Measurements from ENCODE around the gene PRR19.

The PRR19 gene

DNA sequence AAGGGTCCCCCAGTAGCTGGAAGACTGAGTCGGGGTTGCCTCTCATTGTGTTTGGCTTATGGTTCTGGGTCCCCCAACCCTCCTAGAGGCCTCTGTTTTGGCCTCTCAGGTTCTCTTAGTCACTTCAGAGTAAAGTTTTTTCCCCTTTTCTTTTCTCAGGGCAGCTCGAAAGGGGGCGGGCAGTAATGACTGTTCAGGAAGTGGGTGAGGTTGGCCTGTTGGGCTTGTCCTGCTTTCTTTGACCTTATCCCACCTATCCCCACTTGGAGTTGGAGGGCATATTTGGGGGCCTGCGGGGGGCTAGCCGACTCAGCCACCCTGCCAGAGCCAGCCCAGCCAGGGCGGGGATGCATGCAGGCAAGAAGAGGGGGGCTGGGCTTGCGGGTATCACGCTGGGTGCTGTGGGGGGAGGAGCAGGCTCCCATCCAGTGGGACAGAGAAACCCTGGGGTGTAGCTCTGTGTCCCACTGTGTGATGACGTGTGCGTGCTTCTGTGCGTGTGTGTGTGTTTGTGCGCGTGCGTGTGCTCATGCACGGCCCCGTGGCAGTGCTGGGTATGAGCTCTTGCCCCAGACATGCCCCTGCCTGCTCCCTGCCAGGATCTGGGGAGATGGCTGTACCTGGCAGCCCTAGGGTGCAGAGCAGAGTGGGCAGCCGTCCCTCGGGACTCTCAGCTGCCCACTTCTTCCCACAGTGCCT is 31.4 kb upstream of the PRR19 start:
- DNase-seq: peak in 30 of 56 donors; percentile 17 to 77 (median 50)

DNA sequence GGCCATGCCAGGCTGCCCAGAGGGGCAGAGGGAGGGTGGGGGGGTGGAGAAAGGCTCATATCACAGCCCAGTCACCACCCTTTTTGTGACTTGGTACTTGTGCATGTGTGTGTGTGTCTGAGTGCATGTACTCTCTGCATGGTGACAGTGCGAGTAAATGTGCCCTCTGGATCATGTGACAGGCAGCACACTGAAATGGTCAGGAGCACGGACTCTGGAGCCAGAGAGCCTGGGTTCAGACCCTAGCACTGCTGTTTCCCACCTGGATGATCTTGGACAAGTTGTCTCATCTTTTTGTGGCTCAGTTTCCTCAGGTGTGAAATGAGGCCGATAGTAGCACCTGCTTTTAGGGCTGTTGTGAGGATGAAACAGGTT is 30.9 kb upstream of the PRR19 start:
- DNase-seq: peak in 5 of 56 donors; percentile 26 to 77 (median 49)

DNA sequence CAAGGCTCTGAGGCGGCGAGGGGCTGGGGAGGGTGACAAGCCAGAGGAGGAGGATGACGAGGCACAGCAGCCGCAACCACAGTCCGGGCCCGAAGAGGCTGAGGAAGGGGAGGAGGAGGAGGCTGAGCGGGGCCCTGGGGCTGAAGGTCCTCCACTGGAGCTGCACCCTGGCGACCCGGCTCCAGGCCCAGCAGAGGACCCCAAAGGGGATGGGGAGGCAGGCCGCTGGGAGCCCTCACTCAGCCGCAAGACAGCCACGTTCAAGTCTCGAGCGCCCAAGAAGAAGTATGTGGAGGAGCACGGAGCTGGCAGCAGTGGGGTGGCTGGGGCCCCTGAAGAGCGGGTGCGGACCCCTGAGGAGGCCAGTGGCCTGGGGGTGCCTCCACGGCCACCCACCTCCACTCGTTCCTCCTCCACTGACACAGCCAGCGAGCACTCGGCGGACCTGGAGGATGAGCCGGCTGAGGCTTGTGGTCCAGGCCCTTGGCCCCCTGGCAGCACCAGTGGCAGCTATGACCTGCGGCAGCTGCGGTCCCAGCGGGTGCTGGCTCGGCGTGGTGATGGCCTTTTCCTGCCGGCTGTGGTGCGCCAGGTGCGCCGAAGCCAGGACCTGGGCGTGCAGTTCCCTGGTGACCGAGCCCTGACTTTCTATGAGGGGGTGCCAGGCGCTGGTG is 29.9 kb upstream of the PRR19 start:
- DNase-seq: no peak

DNA sequence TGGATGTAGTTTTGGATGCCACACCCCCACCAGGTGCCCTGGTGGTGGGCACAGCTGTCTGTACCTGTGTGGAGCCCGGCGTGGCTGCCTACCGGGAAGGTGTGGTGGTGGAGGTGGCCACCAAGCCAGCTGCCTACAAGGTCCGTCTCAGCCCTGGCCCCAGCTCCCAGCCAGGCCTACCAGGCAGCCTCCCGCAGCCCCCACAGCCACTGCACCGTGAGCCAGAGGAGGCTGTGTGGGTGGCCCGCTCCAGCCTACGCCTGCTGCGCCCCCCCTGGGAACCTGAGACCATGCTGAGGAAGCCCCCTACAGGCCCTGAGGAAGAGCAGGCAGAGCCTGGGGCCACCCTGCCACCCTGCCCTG is 29.4 kb upstream of the PRR19 start:
- DNase-seq: no peak

DNA sequence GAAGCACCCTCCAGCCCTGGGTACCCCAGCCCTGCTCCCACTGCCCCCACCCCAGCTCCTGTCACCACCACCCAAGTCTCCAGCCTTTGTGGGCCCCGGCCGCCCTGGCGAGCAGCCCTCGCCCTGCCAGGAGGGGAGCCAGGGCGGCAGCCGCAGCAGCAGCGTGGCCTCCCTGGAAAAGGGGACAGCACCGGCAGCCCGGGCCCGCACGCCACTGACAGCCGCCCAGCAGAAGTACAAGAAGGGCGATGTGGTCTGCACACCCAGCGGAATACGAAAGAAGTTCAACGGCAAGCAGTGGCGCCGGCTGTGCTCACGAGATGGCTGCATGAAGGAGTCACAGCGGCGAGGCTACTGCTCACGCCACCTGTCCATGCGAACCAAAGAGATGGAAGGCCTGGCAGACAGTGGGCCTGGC is 28.9 kb upstream of the PRR19 start:
- no peak for DNase-seq

DNA sequence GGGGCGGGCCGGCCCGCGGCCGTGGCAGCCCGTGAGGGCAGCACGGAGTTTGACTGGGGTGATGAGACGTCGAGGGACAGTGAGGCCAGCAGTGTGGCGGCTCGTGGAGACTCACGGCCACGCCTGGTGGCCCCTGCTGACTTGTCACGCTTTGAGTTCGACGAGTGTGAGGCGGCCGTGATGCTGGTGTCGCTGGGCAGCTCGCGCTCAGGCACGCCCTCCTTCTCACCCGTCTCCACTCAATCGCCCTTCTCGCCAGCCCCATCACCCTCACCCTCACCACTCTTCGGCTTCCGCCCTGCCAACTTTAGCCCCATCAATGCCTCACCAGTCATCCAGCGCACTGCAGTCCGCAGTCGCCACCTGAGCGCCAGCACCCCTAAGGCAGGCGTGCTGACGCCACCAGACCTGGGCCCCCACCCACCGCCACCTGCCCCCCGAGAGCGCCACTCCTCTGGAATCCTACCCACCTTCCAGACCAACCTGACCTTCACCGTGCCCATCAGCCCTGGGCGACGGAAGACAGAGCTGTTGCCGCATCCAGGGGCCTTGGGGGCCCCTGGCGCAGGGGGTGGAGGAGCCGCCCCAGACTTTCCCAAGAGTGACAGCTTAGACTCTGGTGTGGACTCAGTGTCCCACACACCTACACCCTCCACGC is 28.4 kb upstream of the PRR19 start:
- no peak for DNase-seq

DNA sequence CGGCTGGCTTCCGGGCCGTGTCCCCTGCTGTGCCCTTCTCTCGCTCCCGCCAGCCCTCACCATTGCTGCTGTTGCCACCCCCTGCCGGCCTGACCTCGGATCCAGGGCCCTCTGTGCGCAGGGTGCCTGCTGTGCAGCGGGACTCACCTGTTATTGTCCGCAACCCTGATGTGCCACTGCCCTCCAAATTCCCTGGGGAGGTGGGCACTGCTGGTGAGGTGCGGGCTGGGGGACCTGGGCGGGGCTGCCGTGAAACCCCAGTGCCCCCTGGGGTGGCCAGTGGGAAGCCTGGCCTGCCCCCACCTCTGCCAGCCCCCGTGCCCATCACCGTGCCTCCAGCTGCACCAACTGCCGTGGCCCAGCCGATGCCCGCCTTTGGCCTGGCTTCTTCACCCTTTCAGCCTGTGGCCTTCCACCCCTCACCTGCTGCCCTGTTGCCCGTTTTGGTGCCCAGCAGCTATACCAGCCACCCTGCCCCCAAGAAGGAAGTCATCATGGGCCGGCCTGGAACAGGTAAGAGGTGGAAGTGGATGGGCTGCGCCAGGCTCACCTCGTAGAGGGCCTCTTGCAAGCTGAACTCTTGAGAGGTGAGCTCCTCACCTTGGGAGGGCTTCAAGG is 27.8 kb upstream of the PRR19 start:
- DNase-seq: no peak

DNA sequence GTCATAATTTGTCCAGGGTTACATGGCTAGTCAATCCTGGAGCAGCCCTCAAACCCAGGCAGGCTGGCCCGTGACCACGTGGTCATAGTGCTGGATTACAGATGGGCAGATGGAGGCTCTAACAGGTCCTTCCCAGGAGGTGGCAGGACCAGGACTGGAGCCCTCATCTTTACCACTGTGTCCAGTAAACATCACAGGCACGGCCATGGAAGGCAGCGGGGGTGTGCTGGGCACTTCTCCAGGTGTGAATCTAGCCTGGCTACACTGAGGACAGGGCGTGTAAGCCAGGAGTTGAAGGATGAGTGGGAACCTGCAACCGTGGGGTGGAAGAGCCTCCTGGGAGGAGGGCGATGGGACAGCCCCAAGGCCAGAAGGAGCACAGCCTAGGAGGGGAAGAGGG is 26.8 kb upstream of the PRR19 start:
- DNase-seq: no peak

DNA sequence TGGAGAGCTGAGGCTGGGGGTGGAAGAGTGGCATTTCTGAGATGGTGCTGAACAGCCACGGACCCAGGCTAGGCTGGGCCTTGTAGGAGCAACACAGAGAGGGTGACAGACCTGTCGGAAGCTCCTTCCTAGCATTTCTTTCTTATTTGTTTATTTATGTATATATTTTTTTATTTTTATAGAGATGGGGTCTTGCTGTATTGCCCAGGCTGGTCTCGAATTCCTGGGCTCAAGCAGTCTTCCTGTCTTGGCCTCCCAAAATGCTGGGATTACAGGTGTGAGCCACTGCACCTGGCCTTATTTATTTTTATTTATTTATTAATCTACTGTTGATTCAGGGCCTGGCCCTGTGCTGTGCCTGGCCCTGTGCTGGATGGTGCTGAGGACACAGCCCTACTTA is 26.4 kb upstream of the PRR19 start:
- no peak for DNase-seq

DNA sequence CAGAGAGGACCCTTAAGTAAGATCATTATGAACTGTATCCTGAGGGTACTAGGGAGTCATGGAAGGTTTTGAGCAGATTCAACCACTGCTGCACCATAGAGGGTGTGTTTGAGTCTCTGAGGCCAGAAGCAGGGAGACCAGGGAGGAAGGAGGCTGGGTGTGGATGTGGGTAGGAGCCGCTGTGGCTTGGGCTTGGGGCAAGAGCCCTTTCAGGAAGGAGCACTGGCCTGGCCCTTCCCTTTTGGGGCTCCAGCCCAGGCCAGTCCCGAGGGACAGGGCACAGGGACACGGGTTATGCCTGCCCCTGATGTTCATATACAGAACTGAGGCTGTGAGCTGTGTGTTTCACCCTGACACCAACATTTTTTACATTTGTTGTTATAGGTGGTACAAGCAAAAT is 25.6 kb upstream of the PRR19 start:
- DNase-seq: no peak

DNA sequence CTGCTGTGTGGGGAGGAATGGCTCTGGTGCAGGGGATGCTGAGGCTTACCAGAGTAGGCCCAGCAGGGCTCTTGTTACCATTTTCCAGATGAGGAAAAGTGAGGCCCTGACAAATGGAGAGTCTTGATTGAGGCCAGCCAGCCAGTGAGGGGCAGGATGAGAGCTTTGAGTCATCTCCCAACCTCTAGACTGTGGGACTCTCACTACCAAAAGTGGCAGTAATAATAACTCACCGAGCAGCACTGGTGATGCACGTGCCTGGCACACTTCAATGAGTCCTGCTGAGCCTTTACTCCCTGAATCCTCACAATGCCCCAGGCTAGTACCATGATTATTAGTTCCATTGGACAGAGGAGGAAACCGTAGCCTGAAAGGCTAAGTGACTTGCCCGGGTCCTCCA is 25.1 kb upstream of the PRR19 start:
- DNase-seq: no peak

DNA sequence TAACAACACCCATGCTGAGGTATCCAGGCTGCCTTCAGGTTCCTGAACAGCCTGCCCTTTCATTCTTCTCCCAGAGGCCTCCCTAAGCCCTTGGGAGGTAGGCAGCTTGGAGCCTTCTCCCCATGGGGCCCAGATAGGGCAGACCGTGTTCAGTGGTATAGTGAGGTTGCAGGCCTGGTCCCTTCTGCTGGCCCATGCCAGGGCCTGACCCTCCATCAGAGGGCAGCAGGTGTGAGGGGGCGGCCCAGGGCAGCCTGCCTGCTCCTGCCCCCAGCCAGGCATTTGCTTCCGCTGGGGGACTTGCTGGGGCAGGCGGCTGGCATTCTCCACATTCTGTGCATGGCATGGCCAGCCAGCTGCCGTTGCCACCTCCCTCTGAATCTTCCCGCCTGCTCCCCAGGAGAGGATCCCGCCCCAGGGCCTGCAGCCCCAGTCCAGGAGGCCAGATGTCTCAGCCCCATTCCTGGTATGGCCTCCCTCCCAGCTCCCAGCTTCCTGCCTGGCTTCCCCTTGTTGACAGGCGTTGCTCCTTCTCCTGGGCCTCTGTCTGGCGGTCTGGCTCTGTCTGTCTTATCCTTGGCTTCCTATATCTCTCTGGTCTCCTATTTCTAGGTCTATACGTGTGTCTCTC is 24.0 kb upstream of the PRR19 start:
- DNase-seq: no peak

DNA sequence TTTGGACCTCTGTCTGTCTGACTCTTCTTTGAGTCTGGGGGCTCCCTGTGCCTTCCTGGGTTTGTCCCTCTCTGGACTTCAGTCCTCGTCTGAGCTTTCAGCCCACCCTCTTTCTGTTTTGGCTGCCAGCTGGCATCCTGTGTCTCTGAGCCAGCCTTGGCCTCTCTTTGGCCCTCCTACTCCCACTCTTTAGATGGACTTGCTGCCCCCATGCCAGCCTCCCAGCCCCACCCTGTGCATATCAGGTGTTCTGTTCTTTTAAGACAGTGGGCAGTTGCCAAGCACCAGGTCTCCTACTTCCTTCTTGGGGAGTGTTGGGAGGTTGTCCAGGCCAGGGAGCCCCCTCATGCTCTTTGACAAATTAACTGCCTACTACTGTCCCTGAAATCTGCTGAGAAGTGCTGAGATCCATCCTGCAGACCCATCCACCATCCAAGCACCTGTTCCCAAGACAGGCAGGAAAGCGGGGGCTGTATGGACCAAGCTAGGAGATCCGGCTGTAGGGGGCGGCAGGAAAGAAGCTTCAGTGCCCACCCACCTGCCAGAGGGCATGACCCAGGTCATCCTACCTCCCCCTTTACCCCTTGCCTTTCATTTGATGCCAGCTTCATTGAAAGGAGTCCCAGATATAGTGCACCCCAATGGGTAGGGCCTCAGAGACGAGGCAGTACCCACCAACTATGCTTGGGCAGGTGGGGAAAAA is 23.3 kb upstream of the PRR19 start:
- no peak for DNase-seq

DNA sequence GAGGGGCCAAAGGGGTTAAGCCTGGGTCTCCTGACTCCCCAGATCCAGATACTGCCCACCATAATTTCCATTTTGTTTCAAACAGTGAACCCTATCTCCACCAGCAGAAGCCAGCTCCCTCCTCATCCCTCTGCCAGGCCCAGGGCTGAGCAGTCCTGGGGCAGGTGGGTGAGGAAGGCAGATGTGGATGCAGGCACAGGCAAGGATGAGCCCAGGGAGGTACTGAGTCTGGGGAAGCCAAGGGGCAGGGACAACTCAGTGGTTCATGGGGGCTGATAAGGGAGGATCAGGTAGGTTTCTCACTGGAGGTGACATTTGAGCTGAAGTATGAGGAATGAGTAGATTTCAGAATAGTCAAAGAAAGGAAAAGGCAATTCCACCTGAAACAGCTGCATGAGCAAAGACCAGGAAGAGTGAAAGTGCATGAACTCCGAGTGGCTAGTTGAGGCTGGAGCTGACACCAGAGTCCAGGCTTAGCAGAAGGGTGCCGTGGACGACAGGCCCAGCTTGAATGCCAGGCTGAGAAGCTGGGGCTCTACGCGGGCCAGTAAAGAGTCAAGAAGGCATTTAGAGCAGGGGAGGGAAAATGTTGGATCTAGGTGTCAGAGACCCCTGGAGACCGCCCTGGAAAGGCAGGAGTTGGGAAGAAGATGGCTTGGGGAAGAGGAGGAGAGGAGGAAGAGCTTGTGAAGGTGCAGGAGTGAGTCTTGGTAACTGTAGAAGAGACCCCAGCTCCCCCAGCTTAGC is 22.6 kb upstream of the PRR19 start:
- peak in 2 of 56 donors; percentile 20 to 33 for DNase-seq

DNA sequence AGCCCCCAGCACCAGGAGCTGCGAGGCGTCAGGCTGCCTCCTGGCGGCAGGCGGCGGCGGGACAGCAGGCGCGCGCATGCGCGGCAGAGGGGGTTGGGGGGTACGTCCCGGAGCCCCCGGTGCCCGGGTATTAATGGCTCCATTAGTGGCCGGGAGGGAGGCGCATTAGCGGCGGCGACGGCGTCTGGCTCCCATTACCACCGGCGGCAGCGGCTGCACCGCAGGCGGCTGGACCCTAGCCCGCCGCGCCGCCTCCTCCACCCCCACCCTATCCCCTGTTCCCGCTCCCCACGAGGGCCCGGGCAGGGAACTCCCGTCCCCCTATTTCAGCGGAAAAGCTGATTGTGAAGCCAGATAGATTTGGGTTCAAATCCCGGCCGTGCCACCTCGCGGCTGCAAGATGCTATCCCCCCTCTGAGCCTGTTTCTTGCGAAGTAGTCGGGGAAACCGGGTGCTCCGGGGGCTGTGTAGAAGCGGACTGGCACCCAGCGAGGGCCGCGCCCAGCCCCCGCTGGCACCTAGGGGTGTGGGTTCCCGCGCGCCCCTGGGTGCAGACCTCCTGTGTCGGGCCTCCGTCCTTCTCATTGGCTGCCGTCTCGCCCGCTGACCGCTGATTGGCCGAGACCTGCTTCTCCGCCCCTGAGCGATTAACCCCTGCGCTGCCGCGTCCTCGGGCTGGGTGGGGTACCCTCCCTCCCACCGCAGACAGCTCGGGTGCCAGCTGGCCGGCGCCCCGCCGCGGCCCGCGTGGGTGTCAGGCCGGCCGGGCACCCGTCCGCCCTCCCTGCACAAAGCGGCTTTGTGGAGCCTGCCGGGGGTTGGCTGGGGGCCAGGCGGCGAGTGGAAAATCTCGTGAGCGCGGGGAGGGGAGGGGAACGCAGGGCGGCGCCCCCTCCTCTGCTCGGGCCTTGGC is 21.8 kb upstream of the PRR19 start:
- DNase-seq: peak; percentile 68 to 97 (median 92)

DNA sequence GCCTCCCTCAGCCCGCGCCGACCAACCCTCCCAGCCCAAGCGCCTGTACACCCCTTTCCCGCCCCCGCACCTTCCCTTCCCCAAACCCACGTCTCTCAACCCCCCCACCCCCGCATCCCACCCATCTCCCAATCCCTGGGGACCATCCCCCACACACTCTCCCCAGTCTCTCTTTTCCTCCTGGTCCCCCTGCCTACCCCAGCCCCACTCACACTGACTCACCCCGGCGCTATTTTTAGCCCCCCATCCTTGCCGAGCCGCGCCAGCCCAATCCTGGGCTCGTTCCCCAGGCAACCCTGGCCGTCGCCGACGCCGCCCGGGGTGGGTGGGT is 21.2 kb upstream of the PRR19 start:
- peak in 36 of 56 donors; percentile 51 to 88 (median 76) for DNase-seq

DNA sequence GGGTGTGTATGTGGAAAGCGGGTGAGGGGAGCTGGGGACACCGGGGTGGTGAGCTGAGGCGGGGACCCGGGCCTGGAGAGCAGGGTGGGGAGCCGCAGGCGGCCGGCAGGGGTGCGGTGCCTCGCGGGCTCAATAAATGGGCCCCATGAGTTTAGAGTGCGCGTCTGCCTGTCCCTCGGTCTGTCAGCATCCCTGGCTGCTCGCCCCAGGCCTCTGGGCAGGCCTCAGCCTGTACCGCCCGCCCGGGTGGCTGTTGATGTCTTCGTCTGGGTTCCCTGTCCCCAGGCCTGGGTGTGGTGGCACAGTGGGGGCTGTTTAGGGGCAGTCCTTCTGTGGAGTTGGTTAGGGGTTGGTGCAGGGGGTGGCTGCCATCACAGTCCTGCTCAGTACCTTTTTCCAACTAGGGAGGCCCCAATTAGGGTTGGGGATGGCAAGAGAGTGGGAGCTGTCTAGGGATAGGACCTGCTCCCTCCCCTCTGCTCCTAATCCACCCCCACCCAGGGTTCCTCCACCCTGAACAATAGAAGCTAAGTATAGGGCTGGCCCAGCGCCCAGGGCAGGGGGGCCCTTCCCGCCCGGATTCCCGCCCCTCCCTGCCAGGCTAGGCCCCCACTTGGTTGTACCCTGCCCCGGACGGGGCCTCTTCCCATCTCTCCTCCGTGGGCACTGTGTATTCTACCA is 20.6 kb upstream of the PRR19 start:
- peak in 46 of 56 donors; percentile 39 to 88 (median 72) for DNase-seq

DNA sequence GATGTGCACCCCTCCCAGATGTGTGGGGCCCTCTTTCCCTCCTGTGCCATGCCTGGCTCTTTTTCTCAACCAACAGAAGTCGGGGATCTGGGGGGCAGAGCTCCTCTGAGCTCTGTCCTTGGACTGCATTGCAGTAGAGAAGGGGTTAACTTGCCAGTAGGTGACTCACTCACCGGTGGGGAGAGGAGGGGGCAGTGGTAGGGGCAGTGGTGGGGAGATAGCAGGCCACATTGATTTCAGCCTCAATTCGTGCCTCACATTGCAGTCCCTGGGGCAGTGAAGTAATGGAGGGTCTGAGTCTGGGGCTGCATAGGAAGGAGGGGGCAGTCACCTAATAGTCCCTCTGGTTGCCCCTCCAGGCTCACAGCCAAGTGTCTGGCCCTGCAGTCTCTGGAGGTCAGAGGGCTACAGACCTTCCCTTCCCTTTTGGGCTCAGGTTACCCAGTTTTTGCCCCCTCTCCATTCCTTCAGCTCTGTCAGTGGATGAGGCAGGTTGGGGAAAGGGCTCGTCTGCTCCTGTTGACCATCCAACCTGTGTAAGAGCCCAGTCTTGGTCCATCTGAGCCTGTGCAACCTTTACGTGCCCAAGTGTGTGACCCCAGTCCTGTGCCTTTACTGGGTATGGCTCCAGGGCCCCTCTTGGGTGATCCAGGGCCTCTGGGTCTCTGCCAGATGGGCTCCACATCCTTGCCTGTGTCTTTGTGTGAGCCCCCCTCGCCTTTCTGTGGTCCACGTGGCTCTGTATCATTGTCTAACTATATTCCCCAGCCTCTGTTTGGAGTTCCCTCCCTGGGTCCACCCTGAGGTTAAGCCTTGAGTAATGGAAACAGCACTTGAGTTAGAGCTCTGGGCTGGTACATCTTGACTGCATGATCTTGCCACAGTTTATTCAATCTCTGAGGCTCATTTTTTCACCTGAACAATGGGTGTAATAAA is 19.8 kb upstream of the PRR19 start:
- peak in 2 of 56 donors; percentile 43 to 69 for DNase-seq

Data from amygdala (tissue), 56 donors.